Neural progenitor cell (in vitro differentiated cells): Measurements from ENCODE around the gene EVC2. TPM values are rescaled to one million over a fixed set of nuclear protein-coding genes. Genes with fewer than 3 reads are reported as not detected.
A peak's percentile ranks its signal among the peaks of the same experiment; 100 is the strongest.

Experiments
- DNase-seq: peaks from one replicate; pipeline ENCODE4 v3.0.0-alpha.2; 2016; ENCODE audit warnings: low spot score
- H2AFZ ChIP-seq: fragments of 200-600 bp; sonication (generic); replicated peaks from 2 replicates; pipeline ENCODE4 v1.6.1; 2016; ENCODE audit warnings: antibody characterized with exemption
- H3F3A ChIP-seq: fragments of 200-600 bp; sonication (generic); 2 replicates; pipeline ENCODE4 v1.6.1; 2016; ENCODE audit warnings: antibody characterized with exemption, low read depth
- H3K27ac ChIP-seq: fragments of 200-600 bp; sonication (generic); 2 replicates; pipeline ENCODE4 v1.5.1; 2016; ENCODE audit warnings: mild to moderate bottlenecking
- H3K27me3 ChIP-seq: fragments of 200-600 bp; sonication (generic); 2 replicates; pipeline ENCODE4 v1.6.1; 2016; ENCODE audit warnings: mild to moderate bottlenecking, moderate library complexity
- H3K36me3 ChIP-seq: fragments of 200-600 bp; sonication (generic); 2 replicates; pipeline ENCODE4 v1.5.1; 2016
- H3K4me1 ChIP-seq: fragments of 200-600 bp; sonication (generic); 2 replicates; pipeline ENCODE4 v1.6.1; 2016; ENCODE audit warnings: mixed run types
- H3K4me2 ChIP-seq: fragments of 200-600 bp; sonication (generic); 2 replicates; pipeline ENCODE4 v1.6.1; 2016
- H3K4me3 ChIP-seq: fragments of 200-600 bp; sonication (generic); 2 replicates; pipeline ENCODE4 v1.5.1; 2016
- H3K79me2 ChIP-seq: fragments of 200-600 bp; sonication (generic); 2 replicates; pipeline ENCODE4 v1.6.1; 2016; ENCODE audit warnings: low read depth
- H3K9ac ChIP-seq: fragments of 200-600 bp; sonication (generic); 2 replicates; pipeline ENCODE4 v1.6.1; 2016
- H3K9me3 ChIP-seq: fragments of 200-600 bp; sonication (generic); 2 replicates; pipeline ENCODE4 v1.5.1; 2016; ENCODE audit warnings: low read depth
- H4K20me1 ChIP-seq: fragments of 200-600 bp; sonication (generic); 2 replicates; pipeline ENCODE4 v1.6.1; 2016; ENCODE audit warnings: low read depth
- H3K27ac Mint-ChIP-seq: 3 replicates; pipeline ENCODE4 v1.8.0; 2021; ENCODE audit warnings: mixed read lengths
- H3K27me3 Mint-ChIP-seq: 2 replicates; pipeline ENCODE4 v1.8.0; 2022; ENCODE audit warnings: low read depth, mild to moderate bottlenecking, inconsistent platforms, moderate library complexity, mixed read lengths; ENCODE audit not compliant: insufficient read depth
- H3K36me3 Mint-ChIP-seq: 3 replicates; pipeline ENCODE4 v1.8.0; 2021; ENCODE audit warnings: mixed read lengths
- H3K4me1 Mint-ChIP-seq: 3 replicates; pipeline ENCODE4 v1.8.0; 2021; ENCODE audit warnings: mixed read lengths
- H3K4me3 Mint-ChIP-seq: 3 replicates; pipeline ENCODE4 v1.8.0; 2021; ENCODE audit warnings: mild to moderate bottlenecking, moderate library complexity, mixed read lengths
- H3K9me3 Mint-ChIP-seq: 3 replicates; pipeline ENCODE4 v1.8.0; 2020; ENCODE audit warnings: mixed read lengths
- EZH2 ChIP-seq: fragments of 200-600 bp; sonication (generic); IDR thresholded peaks from 2 replicates; pipeline ENCODE4 v1.6.1; 2017; ENCODE audit warnings: antibody characterized with exemption, mild to moderate bottlenecking, moderate library complexity
- EZH2phosphoT487 ChIP-seq: fragments of 200-600 bp; sonication (generic); IDR thresholded peaks from 2 replicates; pipeline ENCODE4 v1.6.1; 2017; ENCODE audit warnings: antibody characterized with exemption
- total RNA-seq: library from RNA; depleted of rRNA; stranded (reverse); fragments of >200 nt; gene quantifications from 2 replicates; pipeline ENCODE4 v1.2.3, GENCODE V29; 2015; ENCODE audit warnings: low replicate concordance
- TF ChIP-seq, protein P1 (sequence below): fragments of 200-600 bp; sonication (generic); IDR thresholded peaks from 2 replicates; pipeline ENCODE4 v1.5.1; 2017; ENCODE audit warnings: antibody characterized with exemption, mild to moderate bottlenecking

Gene EVC2
- total RNA-seq, 1 donor from 2014 or later = 6.1 TPM

GRCh38 chr4:5532100-5532499, 176.3 kb downstream of the EVC2 start:
- Histone ChIP-seq H3K27ac (no peak overlapping the region), H3K4me2 (no peak overlapping the region), H2AFZ (no peak overlapping the region), H4K20me1 (no peaks in the 10 kb centered on the region), H3K4me1 (peaks cover 5% of the 10 kb centered on the region), H3K4me3 (no peak overlapping the region), H3K36me3 (no peaks in the 10 kb centered on the region), H3K79me2 (no peaks in the 10 kb centered on the region), H3K9ac (no peak overlapping the region), H3K27me3 (no peaks in the 10 kb centered on the region), H3F3A (no peaks in the 10 kb centered on the region), H3K9me3 (no peaks in the 10 kb centered on the region)
- H3K4me1 Mint-ChIP-seq = peaks cover 11% of the 10 kb centered on the region
- no peaks in the 10 kb centered on the region for H3K9me3 Mint-ChIP-seq
- H3K36me3 Mint-ChIP-seq = no peaks in the 10 kb centered on the region
- TF ChIP-seq, protein P1, sequence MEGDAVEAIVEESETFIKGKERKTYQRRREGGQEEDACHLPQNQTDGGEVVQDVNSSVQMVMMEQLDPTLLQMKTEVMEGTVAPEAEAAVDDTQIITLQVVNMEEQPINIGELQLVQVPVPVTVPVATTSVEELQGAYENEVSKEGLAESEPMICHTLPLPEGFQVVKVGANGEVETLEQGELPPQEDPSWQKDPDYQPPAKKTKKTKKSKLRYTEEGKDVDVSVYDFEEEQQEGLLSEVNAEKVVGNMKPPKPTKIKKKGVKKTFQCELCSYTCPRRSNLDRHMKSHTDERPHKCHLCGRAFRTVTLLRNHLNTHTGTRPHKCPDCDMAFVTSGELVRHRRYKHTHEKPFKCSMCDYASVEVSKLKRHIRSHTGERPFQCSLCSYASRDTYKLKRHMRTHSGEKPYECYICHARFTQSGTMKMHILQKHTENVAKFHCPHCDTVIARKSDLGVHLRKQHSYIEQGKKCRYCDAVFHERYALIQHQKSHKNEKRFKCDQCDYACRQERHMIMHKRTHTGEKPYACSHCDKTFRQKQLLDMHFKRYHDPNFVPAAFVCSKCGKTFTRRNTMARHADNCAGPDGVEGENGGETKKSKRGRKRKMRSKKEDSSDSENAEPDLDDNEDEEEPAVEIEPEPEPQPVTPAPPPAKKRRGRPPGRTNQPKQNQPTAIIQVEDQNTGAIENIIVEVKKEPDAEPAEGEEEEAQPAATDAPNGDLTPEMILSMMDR = no peak
- TF ChIP-seq EZH2phosphoT487 (no peak), EZH2 (no peak)
- H3K4me3 Mint-ChIP-seq = no peak overlapping the region
- no peak for DNase-seq
- no peak overlapping the region for H3K27ac Mint-ChIP-seq
- no peaks in the 10 kb centered on the region for H3K27me3 Mint-ChIP-seq

GRCh38 chr4:5528031-5528436, 180.3 kb downstream of the EVC2 start:
- no peaks in the 10 kb centered on the region for H3K9me3 Mint-ChIP-seq
- Histone ChIP-seq H3K4me1 (peaks cover 20% of the 10 kb centered on the region), H3K4me2 (no peak overlapping the region), H3K27ac (no peak overlapping the region), H3K9me3 (no peaks in the 10 kb centered on the region), H3K9ac (no peak overlapping the region), H2AFZ (no peak overlapping the region), H3K27me3 (no peaks in the 10 kb centered on the region), H3F3A (no peaks in the 10 kb centered on the region), H3K4me3 (no peak overlapping the region), H3K79me2 (no peaks in the 10 kb centered on the region), H3K36me3 (no peaks in the 10 kb centered on the region), H4K20me1 (no peaks in the 10 kb centered on the region)
- TF ChIP-seq, protein P1 = no peak
- TF ChIP-seq EZH2 (no peak), EZH2phosphoT487 (no peak)
- peaks cover 7% of the 10 kb centered on the region for H3K27me3 Mint-ChIP-seq
- DNase-seq = no peak
- no peak overlapping the region for H3K4me3 Mint-ChIP-seq
- peaks cover 32% of the 10 kb centered on the region for H3K4me1 Mint-ChIP-seq
- peak overlapping the region; percentile 12 for H3K27ac Mint-ChIP-seq
- no peaks in the 10 kb centered on the region for H3K36me3 Mint-ChIP-seq

GRCh38 chr4:5527211-5527610, 181.1 kb downstream of the EVC2 start:
- H3K27me3 Mint-ChIP-seq = peaks cover 7% of the 10 kb centered on the region
- H3K27ac ChIP-seq = no peak overlapping the region
- peak overlapping the region; percentile 80 for H3K27ac Mint-ChIP-seq

More at GRCh38 chr4:5527211-5527610, 181.1 kb downstream of the EVC2 start:
- peaks cover 20% of the 10 kb centered on the region for H3K4me1 ChIP-seq
- peak overlapping the region; percentile 42 for H3K4me2 ChIP-seq
- no peak overlapping the region for H3K4me3 ChIP-seq
- H3F3A ChIP-seq = no peaks in the 10 kb centered on the region
- DNase-seq = peak; percentile 22
- H2AFZ ChIP-seq = no peak overlapping the region
- no peaks in the 10 kb centered on the region for H3K27me3 ChIP-seq
- no peaks in the 10 kb centered on the region for H3K36me3 Mint-ChIP-seq
- TF ChIP-seq EZH2 = no peak
- no peak for TF ChIP-seq EZH2phosphoT487
- TF ChIP-seq, protein P1 = no peak
- peaks cover 32% of the 10 kb centered on the region for H3K4me1 Mint-ChIP-seq
- no peaks in the 10 kb centered on the region for H3K9me3 Mint-ChIP-seq
- no peaks in the 10 kb centered on the region for H4K20me1 ChIP-seq
- H3K4me3 Mint-ChIP-seq = no peak overlapping the region
- H3K36me3 ChIP-seq = no peaks in the 10 kb centered on the region
- H3K9ac ChIP-seq = no peak overlapping the region
- H3K79me2 ChIP-seq = no peaks in the 10 kb centered on the region
- no peaks in the 10 kb centered on the region for H3K9me3 ChIP-seq
